ENCODE measurements around the gene KMT2C. TPM values are rescaled to one million over a fixed set of nuclear protein-coding genes. Genes with fewer than 3 reads are reported as not detected.

KMT2C gene
- total and polyA plus RNA-seq, 2 of the 13 experiments (the other 11 are each of a cell fraction or from before 2014, with no cell fraction given) = 7.1 to 14.4 TPM

DNA sequence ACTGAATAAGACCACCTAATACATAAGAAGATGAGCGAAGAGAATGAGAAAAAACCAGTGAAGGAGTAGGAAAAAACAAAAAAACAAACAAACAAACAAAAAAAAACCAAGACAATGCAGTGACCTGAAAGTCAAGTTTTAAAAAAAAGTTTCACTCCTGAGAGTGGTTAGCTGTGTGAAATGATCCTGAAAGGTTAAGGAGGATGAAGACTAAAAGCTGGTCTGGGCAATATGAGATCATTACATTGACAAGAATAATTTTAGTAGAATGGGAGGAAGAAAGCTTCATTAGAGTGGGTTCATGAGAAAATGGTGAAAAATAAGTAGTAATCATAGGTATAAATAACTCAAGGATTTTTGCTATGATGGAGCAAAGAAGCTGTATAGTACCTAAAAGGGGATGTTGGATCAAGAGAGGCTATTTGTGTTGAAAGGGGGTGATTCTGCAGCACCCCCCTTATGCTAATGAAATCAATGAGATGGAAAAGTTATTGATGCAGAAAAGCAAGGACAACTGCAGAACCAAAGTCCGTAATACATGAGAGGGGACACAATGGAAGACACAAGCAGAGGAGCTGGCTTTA is 80.2 kb downstream of the KMT2C start:
- H3K27me3 ChIP-seq (ENCODE audit: control insufficient read depth in 1 of 2, insufficient read depth in 2 of 2, low read length in 2 of 2) = no peaks in the 10 kb centered on the region
- 0 out of 5 replicates have a peak, but pooled peaks cover 1 to 5% of the 10 kb centered on the region in 2 experiments for H3K36me3 ChIP-seq (replicated peaks in 1 of 2; ENCODE audit: control insufficient read depth in 1 of 2, insufficient read depth in 2 of 2, low read length in 2 of 2)
- H3K4me2 ChIP-seq (ENCODE audit: low read depth, low read length) = no peak overlapping the region
- in situ Hi-C loops (cut with HindIII; ENCODE audit: extremely low pct_ligation_motif_present, low pct_unique_long_range_greater_than_20kb) (no loop called here), intact Hi-C loops (cut with micrococcal nuclease; ENCODE audit: unreplicated experiment) (no loop called here)
- peaks cover 7% of the 10 kb centered on the region for H3K79me2 ChIP-seq (ENCODE audit: insufficient read depth, low read length)
- H4K20me1 ChIP-seq (ENCODE audit: insufficient read depth, low read length) = peaks cover 2% of the 10 kb centered on the region; the same call in 1 of the 2 replicates
- POLR2A ChIA-PET = no interaction called here
- peaks cover 40% of the 10 kb centered on the region for H3K4me1 ChIP-seq (ENCODE audit: insufficient read depth, low read length)
- H3K9me3 ChIP-seq (ENCODE audit: low read length) = no peaks in the 10 kb centered on the region
- no peak for TF ChIP-seq GFI1 (CRISPR knock-in tag; IDR thresholded peaks at IDR 0.05; ENCODE audit: borderline replicate concordance)
- TF ChIP-seq, protein P1, sequence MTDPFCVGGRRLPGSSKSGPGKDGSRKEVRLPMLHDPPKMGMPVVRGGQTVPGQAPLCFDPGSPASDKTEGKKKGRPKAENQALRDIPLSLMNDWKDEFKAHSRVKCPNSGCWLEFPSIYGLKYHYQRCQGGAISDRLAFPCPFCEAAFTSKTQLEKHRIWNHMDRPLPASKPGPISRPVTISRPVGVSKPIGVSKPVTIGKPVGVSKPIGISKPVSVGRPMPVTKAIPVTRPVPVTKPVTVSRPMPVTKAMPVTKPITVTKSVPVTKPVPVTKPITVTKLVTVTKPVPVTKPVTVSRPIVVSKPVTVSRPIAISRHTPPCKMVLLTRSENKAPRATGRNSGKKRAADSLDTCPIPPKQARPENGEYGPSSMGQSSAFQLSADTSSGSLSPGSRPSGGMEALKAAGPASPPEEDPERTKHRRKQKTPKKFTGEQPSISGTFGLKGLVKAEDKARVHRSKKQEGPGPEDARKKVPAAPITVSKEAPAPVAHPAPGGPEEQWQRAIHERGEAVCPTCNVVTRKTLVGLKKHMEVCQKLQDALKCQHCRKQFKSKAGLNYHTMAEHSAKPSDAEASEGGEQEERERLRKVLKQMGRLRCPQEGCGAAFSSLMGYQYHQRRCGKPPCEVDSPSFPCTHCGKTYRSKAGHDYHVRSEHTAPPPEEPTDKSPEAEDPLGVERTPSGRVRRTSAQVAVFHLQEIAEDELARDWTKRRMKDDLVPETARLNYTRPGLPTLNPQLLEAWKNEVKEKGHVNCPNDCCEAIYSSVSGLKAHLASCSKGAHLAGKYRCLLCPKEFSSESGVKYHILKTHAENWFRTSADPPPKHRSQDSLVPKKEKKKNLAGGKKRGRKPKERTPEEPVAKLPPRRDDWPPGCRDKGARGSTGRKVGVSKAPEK (CRISPR knock-in tag; IDR thresholded peaks at IDR 0.05; ENCODE audit: borderline replicate concordance) = no peak
- no peak for TF ChIP-seq IKZF4 (CRISPR knock-in tag; IDR thresholded peaks at IDR 0.05; ENCODE audit: borderline replicate concordance, low read depth, not compliant biosample characterization)
- no peak for TF ChIP-seq RAD51 (IDR thresholded peaks at IDR 0.05; ENCODE audit: borderline replicate concordance)
- TF ChIP-seq MYC (CRISPR knock-in tag; IDR thresholded peaks at IDR 0.05; ENCODE audit: borderline replicate concordance) = no peak
- CTCF ChIA-PET (ENCODE audit: low intra/inter-chr PET ratio, low total read pairs) = no interaction called here
- DNase-seq (ENCODE audit: low spot score) (no peak), FAIRE-seq (no peak), ATAC-seq (no peak)
- 94% methylated on average over 2 of the region's 2 CpGs for WGBS (ENCODE audit: low lambda C conversion rate)
- BruUV-seq (replicated peaks) = no TSS peak
- no peak overlapping the region for H3K9ac ChIP-seq (ENCODE audit: insufficient read depth, low read depth, low read length)
- no peak overlapping the region for H3K4me3 ChIP-seq (replicated peaks in 1 of 3; ENCODE audit: insufficient read depth in 1 of 3, low read depth in 2 of 3, low read length in 3 of 3)
- H3K27ac ChIP-seq (ENCODE audit: extremely low read length, insufficient read depth, low read length) = no peak overlapping the region
- H2AFZ ChIP-seq (ENCODE audit: low read length) = no peak overlapping the region
